ENCODE results near the gene FNDC10. TPM values are rescaled to one million over a fixed set of nuclear protein-coding genes. Genes with fewer than 3 reads are reported as not detected.

Gene FNDC10
- total and polyA plus RNA-seq, 9 of the 15 experiments (the other 6 are each of a cell fraction or from before 2014, with no cell fraction given), result 0.08 to 6.3 (median 1.6) TPM

DNA sequence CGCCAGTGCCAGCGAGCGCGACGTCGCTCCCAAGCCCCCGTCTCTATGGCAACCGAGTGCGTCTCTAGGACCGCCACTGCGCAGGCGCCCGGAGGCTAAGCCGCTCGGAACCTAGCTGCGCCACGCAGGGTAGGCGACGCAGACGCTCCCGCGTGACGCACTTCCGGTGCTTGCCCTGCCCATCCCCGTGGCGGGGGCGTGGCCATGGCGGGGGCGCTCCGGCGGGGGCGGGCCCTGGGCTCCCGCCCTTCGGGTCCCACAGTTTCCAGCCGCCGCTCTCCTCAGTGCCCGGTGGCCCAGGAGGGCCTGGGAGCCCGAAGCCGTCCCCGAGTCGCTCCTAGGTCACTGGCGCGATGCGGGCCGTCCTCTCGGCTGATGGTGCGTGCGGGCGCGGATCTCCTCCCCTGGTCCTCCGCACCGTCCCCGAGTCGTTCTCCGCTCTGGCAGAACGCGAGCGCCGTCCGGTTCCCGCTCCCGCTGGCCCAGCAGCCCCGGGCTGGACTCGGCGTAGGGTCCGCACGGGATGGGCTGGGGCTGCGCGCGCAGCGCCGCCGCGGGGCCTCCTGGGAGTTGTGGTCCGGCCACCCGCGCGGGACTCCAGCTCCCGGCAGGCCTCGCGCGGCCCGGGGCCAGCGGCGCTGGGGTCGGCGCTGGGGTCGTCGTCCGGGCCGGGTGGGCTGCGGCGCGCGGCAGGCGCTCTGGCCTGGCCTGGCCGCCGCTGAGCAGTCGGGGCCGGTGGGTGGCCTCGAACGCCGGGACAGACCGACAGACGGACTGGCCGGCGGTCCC is 15.5 kb upstream of the FNDC10 start, which contains the start of gene MIB2 (continued):
- TF ChIP-seq, protein P1, sequence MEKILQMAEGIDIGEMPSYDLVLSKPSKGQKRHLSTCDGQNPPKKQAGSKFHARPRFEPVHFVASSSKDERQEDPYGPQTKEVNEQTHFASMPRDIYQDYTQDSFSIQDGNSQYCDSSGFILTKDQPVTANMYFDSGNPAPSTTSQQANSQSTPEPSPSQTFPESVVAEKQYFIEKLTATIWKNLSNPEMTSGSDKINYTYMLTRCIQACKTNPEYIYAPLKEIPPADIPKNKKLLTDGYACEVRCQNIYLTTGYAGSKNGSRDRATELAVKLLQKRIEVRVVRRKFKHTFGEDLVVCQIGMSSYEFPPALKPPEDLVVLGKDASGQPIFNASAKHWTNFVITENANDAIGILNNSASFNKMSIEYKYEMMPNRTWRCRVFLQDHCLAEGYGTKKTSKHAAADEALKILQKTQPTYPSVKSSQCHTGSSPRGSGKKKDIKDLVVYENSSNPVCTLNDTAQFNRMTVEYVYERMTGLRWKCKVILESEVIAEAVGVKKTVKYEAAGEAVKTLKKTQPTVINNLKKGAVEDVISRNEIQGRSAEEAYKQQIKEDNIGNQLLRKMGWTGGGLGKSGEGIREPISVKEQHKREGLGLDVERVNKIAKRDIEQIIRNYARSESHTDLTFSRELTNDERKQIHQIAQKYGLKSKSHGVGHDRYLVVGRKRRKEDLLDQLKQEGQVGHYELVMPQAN (IDR thresholded peaks at IDR 0.05; ENCODE audit: borderline replicate concordance), result peak; percentile 10; the same call in 1 of the 2 replicates
- TF ChIP-seq XRCC4 (IDR thresholded peaks at IDR 0.05; ENCODE audit: extremely low read depth, insufficient read depth, insufficient read length) (no peak), ETV5 (CRISPR knock-in tag; IDR thresholded peaks at IDR 0.05; ENCODE audit: low read depth) (peak; percentile 79), MCM5 (IDR thresholded peaks at IDR 0.05; ENCODE audit: low read depth) (no peak), SMAD4 (CRISPR knock-in tag; conservative IDR thresholded peaks at IDR 0.05) (peak; percentile 66), ELF1 (tag; IDR thresholded peaks at IDR 0.05) (peak; percentile 72; the same call in 1 of the 2 replicates), ZNF764 (CRISPR knock-in tag; IDR thresholded peaks at IDR 0.05; ENCODE audit: low read depth) (no peak), HDGF (IDR thresholded peaks at IDR 0.05) (no peak), XRCC5 (IDR thresholded peaks at IDR 0.05; ENCODE audit: low read depth, low read length) (no peak), ZFP36 (IDR thresholded peaks at IDR 0.05; ENCODE audit: low read depth, low read length, partially characterized antibody) (no peak), POLR3G (IDR thresholded peaks at IDR 0.05; ENCODE audit: extremely low read depth, insufficient read length, insufficient replicate concordance) (no peak), NR2F6 (CRISPR knock-in tag; IDR thresholded peaks at IDR 0.05) (no peak), SMARCA5 (IDR thresholded peaks at IDR 0.05) (peak; percentile 88), ARHGAP35 (IDR thresholded peaks at IDR 0.05; ENCODE audit: partially characterized antibody) (no peak), RBM15 (IDR thresholded peaks at IDR 0.05; ENCODE audit: insufficient read depth, low read length) (no peak), GTF2A2 (tag; IDR thresholded peaks at IDR 0.05) (no peak), ELF4 (CRISPR knock-in tag; IDR thresholded peaks at IDR 0.05) (no peak; the same call in 1 of the 2 replicates), ZNF174 (CRISPR knock-in tag; IDR thresholded peaks at IDR 0.05) (no peak), U2AF1 (optimal IDR thresholded peaks at IDR 0.05; ENCODE audit: low read depth, low read length) (peak; percentile 60), HNRNPK (IDR thresholded peaks at IDR 0.05; ENCODE audit: low read depth, low read length, poor library complexity, severe bottlenecking) (no peak), CEBPG (CRISPR knock-in tag; IDR thresholded peaks at IDR 0.05) (no peak), CEBPG (tag; conservative IDR thresholded peaks at IDR 0.05 in 1 of 2, IDR thresholded peaks at IDR 0.05 in 1 of 2) (no peak), ADNP (tag; IDR thresholded peaks at IDR 0.05) (no peak)
- TF ChIP-seq, protein P2, sequence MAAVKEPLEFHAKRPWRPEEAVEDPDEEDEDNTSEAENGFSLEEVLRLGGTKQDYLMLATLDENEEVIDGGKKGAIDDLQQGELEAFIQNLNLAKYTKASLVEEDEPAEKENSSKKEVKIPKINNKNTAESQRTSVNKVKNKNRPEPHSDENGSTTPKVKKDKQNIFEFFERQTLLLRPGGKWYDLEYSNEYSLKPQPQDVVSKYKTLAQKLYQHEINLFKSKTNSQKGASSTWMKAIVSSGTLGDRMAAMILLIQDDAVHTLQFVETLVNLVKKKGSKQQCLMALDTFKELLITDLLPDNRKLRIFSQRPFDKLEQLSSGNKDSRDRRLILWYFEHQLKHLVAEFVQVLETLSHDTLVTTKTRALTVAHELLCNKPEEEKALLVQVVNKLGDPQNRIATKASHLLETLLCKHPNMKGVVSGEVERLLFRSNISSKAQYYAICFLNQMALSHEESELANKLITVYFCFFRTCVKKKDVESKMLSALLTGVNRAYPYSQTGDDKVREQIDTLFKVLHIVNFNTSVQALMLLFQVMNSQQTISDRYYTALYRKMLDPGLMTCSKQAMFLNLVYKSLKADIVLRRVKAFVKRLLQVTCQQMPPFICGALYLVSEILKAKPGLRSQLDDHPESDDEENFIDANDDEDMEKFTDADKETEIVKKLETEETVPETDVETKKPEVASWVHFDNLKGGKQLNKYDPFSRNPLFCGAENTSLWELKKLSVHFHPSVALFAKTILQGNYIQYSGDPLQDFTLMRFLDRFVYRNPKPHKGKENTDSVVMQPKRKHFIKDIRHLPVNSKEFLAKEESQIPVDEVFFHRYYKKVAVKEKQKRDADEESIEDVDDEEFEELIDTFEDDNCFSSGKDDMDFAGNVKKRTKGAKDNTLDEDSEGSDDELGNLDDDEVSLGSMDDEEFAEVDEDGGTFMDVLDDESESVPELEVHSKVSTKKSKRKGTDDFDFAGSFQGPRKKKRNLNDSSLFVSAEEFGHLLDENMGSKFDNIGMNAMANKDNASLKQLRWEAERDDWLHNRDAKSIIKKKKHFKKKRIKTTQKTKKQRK (IDR thresholded peaks at IDR 0.05; ENCODE audit: borderline replicate concordance, low read depth, low read length), result no peak

Data from K562 (cell line).